OCI-LY1 (cell line): ENCODE results near the gene LIN7B.

Experiments used
- H2AFZ ChIP-seq: fragments of 200-600 bp; sonication (generic), shearing (Covaris generic); 2 replicates; pipeline ENCODE4 v1.6.0; 2014; ENCODE audit warnings: antibody characterized with exemption, mild to moderate bottlenecking, low read length
- H3F3A ChIP-seq: fragments of 200-600 bp; sonication (generic), shearing (Covaris generic); 2 replicates; pipeline ENCODE4 v1.6.0; 2014; ENCODE audit warnings: mild to moderate bottlenecking, antibody characterized with exemption, low read length, moderate library complexity; ENCODE audit not compliant: insufficient read depth
- H3K27ac ChIP-seq: fragments of 200-600 bp; sonication (generic); 2 replicates; pipeline ENCODE4 v1.5.1; 2014; ENCODE audit warnings: low read length, mixed run types, mild to moderate bottlenecking, low read depth; ENCODE audit not compliant: poor library complexity, severe bottlenecking
- H3K27me3 ChIP-seq: fragments of 200-600 bp; sonication (generic); 2 replicates; pipeline ENCODE4 v1.6.0; 2014; ENCODE audit warnings: antibody characterized with exemption, mild to moderate bottlenecking, low read length, moderate library complexity; ENCODE audit not compliant: insufficient read depth
- H3K36me3 ChIP-seq: fragments of 200-600 bp; sonication (generic); 2 replicates; pipeline ENCODE4 v1.6.1; 2014; ENCODE audit warnings: mild to moderate bottlenecking, antibody characterized with exemption, low read length, moderate library complexity, mixed read lengths; ENCODE audit not compliant: insufficient read depth
- H3K4me1 ChIP-seq: fragments of 200-600 bp; sonication (generic); 2 replicates; pipeline ENCODE4 v1.5.1; 2014; ENCODE audit warnings: mild to moderate bottlenecking, low read length, moderate library complexity; ENCODE audit not compliant: insufficient read depth, severe bottlenecking
- H3K4me2 ChIP-seq: fragments of 200-600 bp; sonication (generic), shearing (Covaris generic); 2 replicates; pipeline ENCODE4 v1.6.1; 2014; ENCODE audit warnings: low read length
- H3K4me3 ChIP-seq: fragments of 200-600 bp; sonication (generic); 2 replicates; pipeline ENCODE4 v1.5.1; 2014; ENCODE audit warnings: low read length, low read depth, mild to moderate bottlenecking, mixed read lengths; ENCODE audit not compliant: poor library complexity, severe bottlenecking
- H3K79me2 ChIP-seq: fragments of 200-600 bp; shearing (Covaris generic); 2 replicates; pipeline ENCODE4 v1.6.1; 2016; ENCODE audit warnings: mixed run types, low read length, mixed read lengths; ENCODE audit not compliant: insufficient read depth
- H3K9ac ChIP-seq: fragments of 200-600 bp; sonication (generic), shearing (Covaris generic); 2 replicates; pipeline ENCODE4 v1.6.1; 2014; ENCODE audit warnings: mild to moderate bottlenecking, low read length, mixed read lengths
- H3K9me2 ChIP-seq: fragments of 200-600 bp; sonication (generic), shearing (Covaris generic); 2 replicates; pipeline ENCODE4 v1.6.1; 2014; ENCODE audit warnings: low read depth, mild to moderate bottlenecking, low read length, mixed read lengths
- H3K9me3 ChIP-seq: fragments of 200-600 bp; shearing (Covaris generic); 2 replicates; pipeline ENCODE4 v1.6.1; 2014; ENCODE audit warnings: low read length, mixed read lengths
- H4K20me1 ChIP-seq: fragments of 200-600 bp; sonication (generic), shearing (Covaris generic); 2 replicates; pipeline ENCODE4 v1.6.0; 2016; ENCODE audit warnings: mild to moderate bottlenecking, low read length; ENCODE audit not compliant: insufficient read depth
- EZH2 ChIP-seq: fragments of 200-600 bp; sonication (generic), shearing (Covaris generic); IDR thresholded peaks from 2 replicates; pipeline ENCODE4 v1.8.0; 2017; ENCODE audit warnings: borderline replicate concordance, mixed run types, mild to moderate bottlenecking, antibody characterized with exemption, low read length, moderate library complexity, mixed read lengths
- TF ChIP-seq, protein P1 (sequence below): fragments of 200-600 bp; sonication (generic), shearing (Covaris generic); IDR thresholded peaks from 2 replicates; pipeline ENCODE4 v1.5.1; 2017; ENCODE audit warnings: mild to moderate bottlenecking, antibody characterized with exemption, low read length, moderate library complexity, mixed read lengths

The LIN7B gene

DNA sequence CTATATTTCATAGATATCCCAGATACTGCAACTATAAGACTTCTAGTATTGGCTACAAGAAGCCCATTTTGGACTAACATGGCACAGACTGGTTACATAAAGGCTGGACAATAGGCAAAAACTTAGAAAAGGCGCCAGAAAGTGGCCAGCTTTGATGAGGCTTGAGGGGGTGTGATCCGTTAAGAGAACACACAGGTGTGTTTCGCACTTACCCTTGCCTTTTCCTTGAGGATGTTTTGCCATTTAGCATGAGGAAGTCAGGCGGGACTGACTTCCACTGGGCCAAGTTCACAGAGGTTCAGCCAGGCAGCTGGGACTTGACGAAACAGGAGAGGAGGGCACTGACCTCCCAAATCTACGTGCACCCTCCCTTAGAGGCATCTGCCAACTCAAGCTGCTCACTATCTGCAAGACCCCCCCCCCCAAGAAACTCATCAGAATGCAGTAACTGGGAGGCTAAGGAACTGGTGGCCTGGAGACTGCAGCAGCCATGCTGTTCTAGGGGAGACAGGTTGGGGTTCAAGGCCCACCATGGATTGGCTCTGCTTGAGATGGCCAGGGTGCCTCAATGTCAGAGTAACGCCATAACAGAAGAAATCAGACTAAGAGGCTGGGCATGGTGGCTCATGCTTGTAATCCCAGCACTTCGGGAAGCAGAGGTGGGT lies 4.5 kb upstream of the LIN7B start:
- TF ChIP-seq EZH2, result no peak
- TF ChIP-seq, protein P1, sequence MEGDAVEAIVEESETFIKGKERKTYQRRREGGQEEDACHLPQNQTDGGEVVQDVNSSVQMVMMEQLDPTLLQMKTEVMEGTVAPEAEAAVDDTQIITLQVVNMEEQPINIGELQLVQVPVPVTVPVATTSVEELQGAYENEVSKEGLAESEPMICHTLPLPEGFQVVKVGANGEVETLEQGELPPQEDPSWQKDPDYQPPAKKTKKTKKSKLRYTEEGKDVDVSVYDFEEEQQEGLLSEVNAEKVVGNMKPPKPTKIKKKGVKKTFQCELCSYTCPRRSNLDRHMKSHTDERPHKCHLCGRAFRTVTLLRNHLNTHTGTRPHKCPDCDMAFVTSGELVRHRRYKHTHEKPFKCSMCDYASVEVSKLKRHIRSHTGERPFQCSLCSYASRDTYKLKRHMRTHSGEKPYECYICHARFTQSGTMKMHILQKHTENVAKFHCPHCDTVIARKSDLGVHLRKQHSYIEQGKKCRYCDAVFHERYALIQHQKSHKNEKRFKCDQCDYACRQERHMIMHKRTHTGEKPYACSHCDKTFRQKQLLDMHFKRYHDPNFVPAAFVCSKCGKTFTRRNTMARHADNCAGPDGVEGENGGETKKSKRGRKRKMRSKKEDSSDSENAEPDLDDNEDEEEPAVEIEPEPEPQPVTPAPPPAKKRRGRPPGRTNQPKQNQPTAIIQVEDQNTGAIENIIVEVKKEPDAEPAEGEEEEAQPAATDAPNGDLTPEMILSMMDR, result no peak
- H4K20me1 ChIP-seq, result no peaks in the 10 kb centered on the region
- peaks cover 48% of the 10 kb centered on the region for H3K36me3 ChIP-seq
- H3K9me3 ChIP-seq, result no peaks in the 10 kb centered on the region
- H3K4me2 ChIP-seq, result no peak overlapping the region
- peaks cover 7% of the 10 kb centered on the region; the same call in 1 of the 2 replicates for H3F3A ChIP-seq
- H3K27ac ChIP-seq, result no peak overlapping the region
- no peaks in the 10 kb centered on the region for H3K79me2 ChIP-seq
- peaks cover 6% of the 10 kb centered on the region for H3K4me1 ChIP-seq
- H3K27me3 ChIP-seq, result no peaks in the 10 kb centered on the region
- H2AFZ ChIP-seq, result no peak overlapping the region
- H3K9ac ChIP-seq, result no peak overlapping the region
- H3K4me3 ChIP-seq, result no peak overlapping the region
- H3K9me2 ChIP-seq, result no peaks in the 10 kb centered on the region

DNA sequence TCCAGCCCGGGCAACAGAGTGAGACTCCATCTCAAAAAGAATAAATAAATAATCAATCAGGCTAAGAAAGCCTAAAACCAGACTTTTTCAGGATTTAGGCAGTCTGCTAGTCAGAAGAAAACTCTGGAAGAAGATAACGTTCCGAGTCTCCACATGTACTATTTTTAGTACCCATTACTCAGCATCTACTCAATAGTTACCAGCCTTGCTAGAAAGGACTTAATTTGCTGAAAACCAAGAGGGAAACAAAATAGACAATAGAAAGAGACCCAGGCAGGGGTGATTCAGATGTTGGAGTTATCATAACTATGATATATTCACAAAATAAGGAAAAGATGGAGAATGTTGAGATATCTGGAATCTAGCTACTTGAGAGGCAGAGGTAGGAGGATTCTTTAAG lies 3.6 kb upstream of the LIN7B start:
- Histone ChIP-seq H3F3A (peaks cover 7% of the 10 kb centered on the region; the same call in 1 of the 2 replicates), H3K9me3 (no peaks in the 10 kb centered on the region), H3K4me1 (peaks cover 10% of the 10 kb centered on the region), H2AFZ (no peak overlapping the region), H3K27me3 (no peaks in the 10 kb centered on the region), H3K27ac (no peak overlapping the region), H3K9me2 (no peaks in the 10 kb centered on the region), H3K4me2 (no peak overlapping the region), H3K36me3 (peaks cover 42% of the 10 kb centered on the region), H3K79me2 (no peaks in the 10 kb centered on the region), H4K20me1 (no peaks in the 10 kb centered on the region), H3K4me3 (no peak overlapping the region), H3K9ac (no peak overlapping the region)
- TF ChIP-seq EZH2, result no peak
- TF ChIP-seq, protein P1, result no peak

DNA sequence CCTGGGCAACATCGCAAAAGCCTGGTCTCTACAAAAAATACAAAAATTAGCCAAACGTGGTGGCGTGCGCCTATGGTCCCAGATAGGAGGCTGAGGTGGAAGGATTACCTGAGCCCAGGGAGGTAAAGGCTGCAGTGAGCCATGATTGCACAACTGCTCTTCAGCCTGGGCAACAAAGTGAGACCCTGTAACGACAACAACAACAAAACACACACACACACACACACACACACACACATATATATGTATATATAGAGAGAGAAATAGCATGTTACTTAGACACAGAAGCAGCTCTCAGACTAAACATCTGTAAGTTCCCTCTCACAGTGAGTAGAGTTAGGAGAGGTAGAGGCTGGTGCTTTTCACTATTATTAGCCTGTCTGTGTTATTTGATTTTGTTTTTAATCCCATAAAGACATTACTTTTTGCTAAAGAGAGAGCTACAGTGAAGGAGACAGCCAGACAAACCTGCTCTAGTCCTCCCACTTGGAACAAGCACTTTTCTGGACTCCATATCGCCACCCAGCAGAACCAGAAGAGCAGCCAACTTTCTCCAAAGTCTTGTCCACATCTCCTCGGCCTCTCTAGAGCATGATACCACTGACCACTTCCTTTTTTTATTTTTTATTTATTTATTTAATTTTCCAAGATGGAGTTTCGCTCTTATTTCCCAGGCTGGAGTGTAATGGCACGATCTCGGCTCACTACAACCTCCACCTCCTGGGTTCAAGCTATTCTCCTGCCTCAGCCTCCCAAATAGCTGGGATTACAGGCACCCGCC lies 2.8 kb upstream of the LIN7B start:
- no peak overlapping the region for H3K9ac ChIP-seq
- no peak overlapping the region for H3K27ac ChIP-seq
- H3K9me3 ChIP-seq, result no peaks in the 10 kb centered on the region
- no peaks in the 10 kb centered on the region for H3K9me2 ChIP-seq
- H3F3A ChIP-seq, result 0 out of 2 replicates have a peak, but pooled peaks cover 4% of the 10 kb centered on the region
- no peak overlapping the region for H3K4me3 ChIP-seq
- no peak overlapping the region for H3K4me2 ChIP-seq
- H4K20me1 ChIP-seq, result no peaks in the 10 kb centered on the region
- H3K27me3 ChIP-seq, result no peaks in the 10 kb centered on the region
- no peak overlapping the region for H2AFZ ChIP-seq
- peaks cover 10% of the 10 kb centered on the region for H3K4me1 ChIP-seq
- TF ChIP-seq, protein P1, result no peak
- no peak for TF ChIP-seq EZH2
- peaks cover 34% of the 10 kb centered on the region for H3K36me3 ChIP-seq
- H3K79me2 ChIP-seq, result no peaks in the 10 kb centered on the region
